ENCODE results near the gene AZGP1. TPM values are rescaled to one million over a fixed set of nuclear protein-coding genes. Genes with fewer than 3 reads are reported as not detected.

AZGP1 gene
- total RNA-seq, 1 donor from 2014 or later: not detected

DNA sequence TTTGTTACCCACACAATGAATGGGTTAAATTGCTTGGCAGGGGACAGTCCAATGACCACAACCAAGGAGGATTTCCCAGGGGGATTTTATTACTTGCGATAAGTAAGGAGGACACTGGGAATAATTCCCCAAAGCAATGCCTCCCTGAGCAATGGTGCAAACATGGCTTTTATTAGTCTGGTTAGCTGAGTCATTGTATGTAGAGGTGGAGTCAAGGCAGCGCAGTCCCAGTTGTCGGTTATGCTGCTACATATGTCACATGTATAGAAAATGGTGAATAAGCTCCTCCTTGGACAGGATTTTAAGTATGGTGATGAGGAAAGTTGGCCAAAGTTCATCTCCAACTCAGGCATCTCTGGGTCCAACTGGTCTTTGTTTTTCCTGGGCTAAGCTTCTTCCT is 52.6 kb downstream of the AZGP1 start:
- no peak for DNase-seq (ENCODE audit: extremely low spot score, unreplicated experiment)
- peaks cover 8% of the 10 kb centered on the region for H3K4me1 Mint-ChIP-seq (ENCODE audit: unreplicated experiment)
- no peak overlapping the region for H3K27ac Mint-ChIP-seq (ENCODE audit: unreplicated experiment)
- peaks cover 20% of the 10 kb centered on the region for H3K27me3 Mint-ChIP-seq (ENCODE audit: unreplicated experiment)
- H3K4me3 Mint-ChIP-seq (ENCODE audit: unreplicated experiment): no peak overlapping the region
- TF ChIP-seq CTCF (IDR thresholded peaks at IDR 0.05): no peak
- peaks cover 6% of the 10 kb centered on the region for H3K36me3 Mint-ChIP-seq (ENCODE audit: unreplicated experiment)
- H3K9me3 Mint-ChIP-seq (ENCODE audit: unreplicated experiment): peaks cover 7% of the 10 kb centered on the region

GRCh38 chr7:99920149-99920548 is 55.7 kb downstream of the AZGP1 start:
- H3K27me3 Mint-ChIP-seq (ENCODE audit: unreplicated experiment): no peaks in the 10 kb centered on the region
- H3K4me1 Mint-ChIP-seq (ENCODE audit: unreplicated experiment): peaks cover 20% of the 10 kb centered on the region
- H3K36me3 Mint-ChIP-seq (ENCODE audit: unreplicated experiment): peaks cover 6% of the 10 kb centered on the region
- peak overlapping the region; percentile 84 for H3K4me3 Mint-ChIP-seq (ENCODE audit: unreplicated experiment)
- H3K27ac Mint-ChIP-seq (ENCODE audit: unreplicated experiment): no peak overlapping the region
- peaks cover 7% of the 10 kb centered on the region for H3K9me3 Mint-ChIP-seq (ENCODE audit: unreplicated experiment)
- no peak for DNase-seq (ENCODE audit: extremely low spot score, unreplicated experiment)
- no peak for TF ChIP-seq CTCF (IDR thresholded peaks at IDR 0.05)

DNA sequence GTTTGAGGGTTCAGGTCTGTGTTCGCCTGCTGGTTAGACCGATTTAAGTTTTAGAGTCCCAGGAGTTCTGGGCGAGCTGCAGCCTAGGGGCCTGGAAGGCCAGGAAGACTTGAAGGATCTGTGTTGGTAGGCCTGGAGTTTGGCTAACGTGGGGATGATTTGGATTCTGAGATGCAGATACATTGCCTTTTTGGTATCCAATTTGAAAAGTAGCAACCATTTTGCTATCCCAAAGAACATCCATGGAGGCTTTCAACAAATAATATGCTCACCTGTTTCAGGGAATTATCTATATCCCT is 56.1 kb downstream of the AZGP1 start:
- DNase-seq (ENCODE audit: extremely low spot score, unreplicated experiment): no peak

DNA sequence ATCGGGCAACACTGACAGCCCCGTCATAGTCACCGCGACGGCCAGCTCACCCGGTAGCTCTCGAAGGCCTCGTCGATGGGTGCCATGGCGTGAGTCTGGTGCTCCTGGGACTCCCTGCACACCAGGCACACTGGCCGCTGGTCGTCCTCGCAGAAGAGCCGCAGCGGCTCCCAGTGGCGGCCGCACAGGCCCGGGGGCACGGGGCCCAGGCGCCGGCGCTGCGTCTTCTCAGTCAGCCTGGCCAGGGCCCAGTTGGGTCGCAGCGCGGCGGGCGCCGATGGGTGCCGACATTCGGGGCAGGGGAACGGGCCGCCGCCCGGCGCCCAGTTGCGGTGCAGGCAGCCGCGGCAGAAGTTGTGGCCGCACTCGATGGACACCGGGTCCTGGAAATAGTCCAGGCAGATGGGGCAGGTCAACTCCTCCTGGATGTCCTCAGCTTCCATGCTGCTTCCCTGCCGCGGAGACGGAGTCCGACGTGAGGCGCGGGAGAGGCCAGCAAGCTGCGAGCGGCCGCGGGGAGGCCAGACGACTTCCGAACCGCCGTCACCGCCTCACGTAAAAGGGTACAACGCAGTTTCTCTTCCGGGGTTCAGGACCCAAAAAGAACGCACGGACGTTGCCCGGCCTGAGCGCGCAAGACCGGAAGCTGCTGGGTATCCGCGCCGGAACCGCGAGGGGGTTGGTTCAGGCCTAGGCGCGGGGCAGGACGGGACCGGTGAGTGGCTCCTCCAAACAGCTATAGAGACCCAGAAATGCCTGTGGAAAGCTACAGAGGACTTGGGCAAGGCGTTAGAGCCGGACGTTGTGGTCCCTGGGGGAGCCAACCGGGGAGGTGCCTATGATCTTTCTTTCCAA is 56.6 kb downstream of the AZGP1 start, which contains the start of gene TRIM4:
TSS of gene TRIM4 (minus strand) at position 572 of the 855 bp plus-strand sequence. CDS start at position 443, 129 bp downstream.
- Mint-ChIP-seq H3K36me3 (ENCODE audit: unreplicated experiment) (peaks cover 6% of the 10 kb centered on the region), H3K4me3 (ENCODE audit: unreplicated experiment) (peak within 1 kb of the TSS; percentile 84), H3K27me3 (ENCODE audit: unreplicated experiment) (peaks cover under 1% of the 10 kb centered on the region), H3K9me3 (ENCODE audit: unreplicated experiment) (peaks cover 7% of the 10 kb centered on the region), H3K27ac (ENCODE audit: unreplicated experiment) (peak within 1 kb of the TSS; percentile 92), H3K4me1 (ENCODE audit: unreplicated experiment) (peaks cover 20% of the 10 kb centered on the region)
- DNase-seq (ENCODE audit: extremely low spot score, unreplicated experiment): peak; percentile 88
- peak; percentile 17 for TF ChIP-seq CTCF (IDR thresholded peaks at IDR 0.05)

More for the DNA sequence above, 56.1 kb downstream of the AZGP1 start:
- TF ChIP-seq CTCF (IDR thresholded peaks at IDR 0.05): no peak
- peaks cover 7% of the 10 kb centered on the region for H3K9me3 Mint-ChIP-seq (ENCODE audit: unreplicated experiment)
- peak overlapping the region; percentile 84 for H3K4me3 Mint-ChIP-seq (ENCODE audit: unreplicated experiment)
- H3K36me3 Mint-ChIP-seq (ENCODE audit: unreplicated experiment): peaks cover 6% of the 10 kb centered on the region
- peak overlapping the region; percentile 92 for H3K27ac Mint-ChIP-seq (ENCODE audit: unreplicated experiment)
- peaks cover 20% of the 10 kb centered on the region for H3K4me1 Mint-ChIP-seq (ENCODE audit: unreplicated experiment)
- no peaks in the 10 kb centered on the region for H3K27me3 Mint-ChIP-seq (ENCODE audit: unreplicated experiment)

Other genes with a start within 250 kb of the AZGP1 start
- gene CYP3A7, start 240.8 kb downstream of the AZGP1 start, total RNA-seq: not detected in 2 replicates
- not detected in 2 replicates for gene CYP3A4, start 191.8 kb downstream of the AZGP1 start, total RNA-seq
- gene CYP3A43, start 148.0 kb downstream of the AZGP1 start, total RNA-seq: not detected in 2 replicates
- not detected in 2 replicates for gene OR2AE1, start 99.0 kb downstream of the AZGP1 start, total RNA-seq
- 13.1 and 14.3 TPM in 2 replicates for gene TRIM4, start 56.5 kb downstream of the AZGP1 start, total RNA-seq
- not detected in 2 replicates for gene GJC3, start 46.4 kb downstream of the AZGP1 start, total RNA-seq
- 84.1 and 90.4 TPM in 2 replicates for gene ZKSCAN1, start 39.6 kb upstream of the AZGP1 start, total RNA-seq
- 13.9 and 14.6 TPM in 2 replicates for gene ZSCAN21, start 73.7 kb upstream of the AZGP1 start, total RNA-seq
- 35.4 and 39.2 TPM in 2 replicates for gene ZNF3, start 105.7 kb upstream of the AZGP1 start, total RNA-seq
- 93.7 and 101 TPM in 2 replicates for gene COPS6, start 112.9 kb upstream of the AZGP1 start, total RNA-seq
- gene MCM7, start 125.4 kb upstream of the AZGP1 start, total RNA-seq: 73.3 and 77.8 TPM in 2 replicates
- gene AP4M1, start 125.6 kb upstream of the AZGP1 start, total RNA-seq: 22.0 and 27.4 TPM in 2 replicates
- gene TAF6, start 143.3 kb upstream of the AZGP1 start, total RNA-seq: 62.8 and 63.9 TPM in 2 replicates
- 33.6 and 36.7 TPM in 2 replicates for gene CNPY4, start 143.6 kb upstream of the AZGP1 start, total RNA-seq
- 2.3 TPM in 2 replicates for gene MBLAC1, start 150.9 kb upstream of the AZGP1 start, total RNA-seq
- gene LAMTOR4, start 172.9 kb upstream of the AZGP1 start, total RNA-seq: 111 and 123 TPM in 2 replicates
- gene TRAPPC14, start 182.7 kb upstream of the AZGP1 start, total RNA-seq: 18.2 and 20.3 TPM in 2 replicates
- gene GAL3ST4, start 192.6 kb upstream of the AZGP1 start, total RNA-seq: 2.9 and 3.6 TPM in 2 replicates
- gene GPC2, start 201.3 kb upstream of the AZGP1 start, total RNA-seq: 8.1 and 12.6 TPM in 2 replicates
- gene STAG3, start 201.9 kb upstream of the AZGP1 start, total RNA-seq: 1.0 and 1.5 TPM in 2 replicates
- gene PVRIG, start 243.9 kb upstream of the AZGP1 start, total RNA-seq: not detected in 2 replicates

All from osteocyte (in vitro differentiated cells).